DND-41 (cell line): ENCODE results near the gene SEC14L5.

Experiments
- EZH2 ChIP-seq: IDR thresholded peaks from 3 replicates; pipeline ENCODE4 v1.6.1; 2012; ENCODE audit warnings: borderline replicate concordance, low read depth, mild to moderate bottlenecking, moderate library complexity, low read length, inconsistent platforms; ENCODE audit not compliant: severe bottlenecking
- TF ChIP-seq, protein P1 (sequence below): IDR thresholded peaks from 2 replicates; pipeline ENCODE4 v1.5.1; 2012; ENCODE audit warnings: borderline replicate concordance, low read length, moderate library complexity, mild to moderate bottlenecking; ENCODE audit not compliant: poor library complexity, severe bottlenecking; ENCODE audit errors: extremely low read depth

GRCh38 chr16:4947722-4948503 is 10.2 kb upstream of the SEC14L5 start:
- TF ChIP-seq EZH2, result no peak
- TF ChIP-seq, protein P1, sequence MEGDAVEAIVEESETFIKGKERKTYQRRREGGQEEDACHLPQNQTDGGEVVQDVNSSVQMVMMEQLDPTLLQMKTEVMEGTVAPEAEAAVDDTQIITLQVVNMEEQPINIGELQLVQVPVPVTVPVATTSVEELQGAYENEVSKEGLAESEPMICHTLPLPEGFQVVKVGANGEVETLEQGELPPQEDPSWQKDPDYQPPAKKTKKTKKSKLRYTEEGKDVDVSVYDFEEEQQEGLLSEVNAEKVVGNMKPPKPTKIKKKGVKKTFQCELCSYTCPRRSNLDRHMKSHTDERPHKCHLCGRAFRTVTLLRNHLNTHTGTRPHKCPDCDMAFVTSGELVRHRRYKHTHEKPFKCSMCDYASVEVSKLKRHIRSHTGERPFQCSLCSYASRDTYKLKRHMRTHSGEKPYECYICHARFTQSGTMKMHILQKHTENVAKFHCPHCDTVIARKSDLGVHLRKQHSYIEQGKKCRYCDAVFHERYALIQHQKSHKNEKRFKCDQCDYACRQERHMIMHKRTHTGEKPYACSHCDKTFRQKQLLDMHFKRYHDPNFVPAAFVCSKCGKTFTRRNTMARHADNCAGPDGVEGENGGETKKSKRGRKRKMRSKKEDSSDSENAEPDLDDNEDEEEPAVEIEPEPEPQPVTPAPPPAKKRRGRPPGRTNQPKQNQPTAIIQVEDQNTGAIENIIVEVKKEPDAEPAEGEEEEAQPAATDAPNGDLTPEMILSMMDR, result no peak
